Measurements from ENCODE around the gene NUP50.

Gene NUP50

DNA sequence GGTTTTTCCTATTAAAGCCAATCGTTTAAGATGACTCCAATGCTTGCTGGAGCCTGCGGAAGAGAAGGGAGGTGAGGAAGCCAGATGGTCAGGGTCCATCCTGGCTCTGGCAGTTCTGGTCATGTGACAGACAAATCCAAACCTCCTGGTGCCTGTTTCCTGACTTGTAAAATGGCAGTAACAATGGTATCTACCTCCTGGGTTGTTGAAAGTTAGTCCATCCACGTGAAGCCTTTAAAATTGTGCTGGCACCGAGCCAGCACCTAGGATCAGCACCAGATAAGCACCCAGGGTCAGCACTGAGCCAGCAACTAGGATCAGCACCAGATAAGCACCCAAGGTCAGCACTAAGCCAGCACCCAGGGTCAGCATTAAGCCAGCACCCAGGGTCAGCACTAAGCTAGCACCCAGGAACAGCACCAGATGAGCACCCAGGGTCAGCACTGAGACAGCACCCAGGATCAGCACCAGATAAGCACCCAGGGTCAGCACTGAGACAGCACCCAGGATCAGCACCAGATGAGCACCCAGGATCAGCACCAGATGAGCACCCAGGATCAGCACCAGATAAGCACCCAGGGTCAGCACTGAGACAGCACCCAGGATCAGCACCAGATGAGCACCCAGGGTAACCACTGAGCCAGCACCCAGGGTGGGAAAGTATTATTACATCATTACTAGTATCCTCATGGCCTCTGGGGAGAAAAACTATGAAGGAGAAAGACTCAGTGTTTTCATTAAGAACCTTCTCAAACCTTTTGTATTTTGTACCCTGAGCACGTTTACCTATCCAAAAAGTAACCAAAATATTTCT, 59.8 kb downstream of the NUP50 start:
- in situ Hi-C loops (cut with MboI; ENCODE audit: low pct_unique_long_range_greater_than_20kb, low sequenced_read_pairs), result no loop called here
- DNase-seq, result no peak

DNA sequence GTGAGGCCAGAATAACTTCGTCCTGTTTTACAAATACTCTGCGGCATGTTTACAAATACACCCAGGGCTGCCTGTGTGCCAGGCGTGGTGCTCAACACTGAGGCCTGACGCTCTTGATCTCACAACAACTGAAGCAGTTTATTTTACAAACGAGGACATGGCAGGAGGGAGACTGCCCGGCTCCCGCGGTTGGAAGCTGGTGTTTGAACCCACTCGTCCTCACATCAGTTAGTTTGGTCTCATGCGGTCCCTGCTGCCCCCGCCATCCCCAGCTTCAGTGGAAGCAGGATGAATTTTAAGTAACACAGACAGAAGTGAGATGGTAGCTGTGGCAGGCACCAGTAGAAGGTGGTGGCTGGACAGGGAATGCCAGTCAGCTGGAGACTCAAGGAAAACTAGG, 60.6 kb downstream of the NUP50 start:
- in situ Hi-C loops (cut with MboI; ENCODE audit: low pct_unique_long_range_greater_than_20kb, low sequenced_read_pairs), result no loop called here
- no peak for DNase-seq

- in situ Hi-C loops (cut with MboI; ENCODE audit: low pct_unique_long_range_greater_than_20kb, low sequenced_read_pairs), result no loop called here
Measured at GRCh38 chr22:45224988-45225731, 61.4 kb downstream of the NUP50 start.

GRCh38 chr22:45225732-45226502, 62.2 kb downstream of the NUP50 start:
- in situ Hi-C loops (cut with MboI; ENCODE audit: low pct_unique_long_range_greater_than_20kb, low sequenced_read_pairs), result no loop called here
- no peak for DNase-seq

More at GRCh38 chr22:45224988-45225731, 61.4 kb downstream of the NUP50 start:
- DNase-seq, result no peak

DNA sequence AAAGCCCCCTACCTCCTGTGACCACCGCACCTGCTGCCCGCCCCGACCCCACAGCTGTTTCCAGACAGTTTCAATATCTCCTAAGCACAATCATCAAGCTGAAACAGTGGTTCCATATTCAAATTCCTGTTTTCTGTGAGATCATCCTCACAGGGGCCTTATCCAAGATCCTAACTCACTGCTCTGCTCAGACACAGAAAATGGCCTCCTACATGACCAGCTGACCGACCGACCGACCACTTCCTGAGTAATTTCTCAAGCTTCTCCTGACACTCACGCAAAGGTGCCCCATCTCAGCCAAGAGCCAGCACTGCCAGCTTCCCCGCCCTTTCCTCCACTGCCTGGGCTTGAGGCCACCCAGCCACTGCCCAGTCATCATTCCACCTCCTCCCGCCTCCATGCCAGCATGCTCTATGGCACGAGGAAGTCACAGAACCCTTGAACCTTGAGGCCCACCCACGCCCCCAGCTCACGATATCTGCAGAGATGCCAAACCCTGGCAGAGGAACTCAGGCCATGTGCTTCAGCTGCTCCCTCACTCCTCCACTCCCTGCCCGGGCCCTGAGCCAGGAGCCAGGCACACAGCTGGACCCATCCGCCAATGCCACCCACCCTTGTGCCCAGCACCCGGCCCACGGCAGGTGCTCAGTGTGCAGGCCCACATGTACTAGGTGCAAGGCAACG, 62.9 kb downstream of the NUP50 start:
- DNase-seq, result no peak
- in situ Hi-C loops (cut with MboI; ENCODE audit: low pct_unique_long_range_greater_than_20kb, low sequenced_read_pairs), result no loop called here

- DNase-seq, result no peak
- in situ Hi-C loops (cut with MboI; ENCODE audit: low pct_unique_long_range_greater_than_20kb, low sequenced_read_pairs), result no loop called here
Measured at GRCh38 chr22:45227645-45228400, 64.1 kb downstream of the NUP50 start.

DNA sequence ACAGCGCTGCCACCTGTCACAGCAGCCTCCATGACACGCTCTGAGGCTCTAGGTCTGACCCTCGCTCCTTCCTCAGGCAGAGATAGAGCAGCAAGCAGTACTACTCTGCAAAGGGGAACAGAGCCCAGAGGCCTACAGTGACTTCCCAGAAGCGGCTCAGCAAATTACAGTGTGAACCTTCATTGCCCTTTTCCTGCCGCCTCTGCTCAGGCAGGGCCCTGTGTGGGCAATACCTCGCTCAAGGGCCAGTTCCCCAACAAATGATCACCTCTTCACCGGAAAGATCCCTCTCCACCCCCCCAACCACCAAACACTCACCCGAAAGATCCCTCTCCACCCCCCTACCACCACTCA, 64.7 kb downstream of the NUP50 start:
- in situ Hi-C loops (cut with MboI; ENCODE audit: low pct_unique_long_range_greater_than_20kb, low sequenced_read_pairs), result no loop called here

DNA sequence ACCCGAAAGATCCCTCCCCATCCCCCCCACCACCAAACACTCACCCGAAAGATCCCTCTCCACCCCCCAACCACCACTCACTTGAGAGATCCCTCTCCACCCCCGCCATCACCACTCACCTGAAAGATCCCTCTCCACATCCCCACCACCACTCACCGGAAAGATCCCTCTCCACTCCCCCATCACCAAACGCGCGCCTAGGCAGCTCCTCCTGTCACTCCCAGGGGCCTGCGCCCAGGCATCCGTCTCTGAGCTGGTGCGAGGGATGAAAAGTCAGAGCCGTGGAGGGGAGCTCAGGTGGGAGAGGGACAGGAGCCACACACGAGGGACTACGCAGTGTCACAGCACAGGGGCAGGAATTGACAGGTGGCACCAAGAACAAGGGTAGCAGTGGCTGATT, 65.5 kb downstream of the NUP50 start:
- DNase-seq, result no peak
- in situ Hi-C loops (cut with MboI; ENCODE audit: low pct_unique_long_range_greater_than_20kb, low sequenced_read_pairs), result no loop called here

More for the DNA sequence above, 64.7 kb downstream of the NUP50 start:
- no peak for DNase-seq

GRCh38 chr22:45230026-45230721, 66.4 kb downstream of the NUP50 start:
- DNase-seq, result no peak
- in situ Hi-C loops (cut with MboI; ENCODE audit: low pct_unique_long_range_greater_than_20kb, low sequenced_read_pairs), result no loop called here

- DNase-seq, result no peak
- in situ Hi-C loops (cut with MboI; ENCODE audit: low pct_unique_long_range_greater_than_20kb, low sequenced_read_pairs), result no loop called here
Measured at GRCh38 chr22:45231293-45231692, 67.6 kb downstream of the NUP50 start.

- in situ Hi-C loops (cut with MboI; ENCODE audit: low pct_unique_long_range_greater_than_20kb, low sequenced_read_pairs), result no loop called here
- no peak for DNase-seq
Measured at GRCh38 chr22:45233386-45233785, 69.7 kb downstream of the NUP50 start.

- no peak for DNase-seq
- in situ Hi-C loops (cut with MboI; ENCODE audit: low pct_unique_long_range_greater_than_20kb, low sequenced_read_pairs), result no loop called here
Measured at GRCh38 chr22:45233827-45234226, 70.1 kb downstream of the NUP50 start.

GRCh38 chr22:45235101-45235777, 71.5 kb downstream of the NUP50 start:
- DNase-seq, result peak; percentile 90
- in situ Hi-C loops (cut with MboI; ENCODE audit: low pct_unique_long_range_greater_than_20kb, low sequenced_read_pairs), result no loop called here

DNA sequence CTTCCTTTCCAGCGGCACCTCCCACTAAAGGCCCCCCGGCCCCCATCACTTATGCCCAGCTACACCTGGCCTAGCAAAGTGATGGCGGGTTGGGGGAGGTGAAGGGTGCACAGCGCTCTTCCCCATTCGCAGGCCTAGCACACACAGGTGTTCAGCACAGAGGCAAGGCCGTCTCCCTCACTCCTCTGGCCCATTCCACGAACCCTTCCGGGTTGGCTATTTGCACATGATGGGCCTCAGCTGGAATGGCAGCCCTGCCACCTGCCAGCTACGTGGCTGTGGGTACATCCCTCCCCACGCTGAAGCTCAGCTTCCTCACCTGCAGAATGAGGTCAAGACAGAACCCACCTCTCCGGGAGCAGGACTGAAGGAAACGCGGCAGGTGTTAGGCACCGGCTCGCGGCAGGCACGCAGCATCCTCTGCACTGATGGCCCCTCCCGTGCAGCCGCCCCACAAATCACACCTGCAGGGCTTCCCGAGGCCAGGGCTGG, 72.2 kb downstream of the NUP50 start:
- no peak for DNase-seq
- in situ Hi-C loops (cut with MboI; ENCODE audit: low pct_unique_long_range_greater_than_20kb, low sequenced_read_pairs), result no loop called here

GRCh38 chr22:45237065-45237990, 73.6 kb downstream of the NUP50 start:
- no peak for DNase-seq
- in situ Hi-C loops (cut with MboI; ENCODE audit: low pct_unique_long_range_greater_than_20kb, low sequenced_read_pairs), result no loop called here

Data from KBM-7 (cell line).